Measurements from ENCODE around the gene ACE2. TPM values are rescaled to one million over a fixed set of nuclear protein-coding genes. Genes with fewer than 3 reads are reported as not detected.
A peak's percentile ranks its signal among the peaks of the same experiment; 100 is the strongest.

Gene ACE2
- total and polyA plus RNA-seq, 2 experiments from 2014 or later = 16.5 to 49.9 TPM

DNA sequence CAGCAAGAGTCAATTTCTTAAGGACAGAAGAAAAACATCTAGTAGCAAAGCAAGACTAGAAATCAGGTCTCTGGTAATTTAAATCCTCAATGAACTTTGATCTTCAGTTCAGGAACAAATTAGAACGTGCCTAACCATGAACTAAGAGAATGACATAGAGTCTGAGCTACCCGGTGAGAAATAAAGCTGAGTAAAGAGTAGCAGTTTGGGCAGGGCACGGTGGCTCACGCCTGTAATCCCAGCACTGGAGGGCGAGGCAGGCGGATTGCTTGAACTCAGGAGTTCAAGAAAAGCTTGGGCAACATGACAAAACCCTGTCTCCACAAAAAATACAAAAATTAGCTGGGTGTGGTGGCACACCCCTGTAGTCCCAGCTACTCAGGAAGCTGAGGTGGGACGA lies 37.7 kb downstream of the ACE2 start:
- Histone ChIP-seq H3K27me3 (no peaks in the 10 kb centered on the region), H3K36me3 (replicated peaks; ENCODE audit: insufficient read depth, low read depth) (no peaks in the 10 kb centered on the region), H2AFZ (no peak overlapping the region), H3K9me3 (ENCODE audit: low read depth) (no peaks in the 10 kb centered on the region), H3K79me2 (no peaks in the 10 kb centered on the region), H4K20me1 (ENCODE audit: insufficient read depth, poor library complexity, severe bottlenecking) (no peaks in the 10 kb centered on the region), H3K4me1 (ENCODE audit: insufficient read depth) (peaks cover 4% of the 10 kb centered on the region), H3K4me2 (no peak overlapping the region), H3K27ac (peak overlapping the region; percentile 36), H3K4me3 (no peak overlapping the region), H3K9me2 (replicated peaks; ENCODE audit: insufficient read depth) (no peaks in the 10 kb centered on the region)
- no peak for DNase-seq (ENCODE audit: low spot score)
- TF ChIP-seq, protein P1, sequence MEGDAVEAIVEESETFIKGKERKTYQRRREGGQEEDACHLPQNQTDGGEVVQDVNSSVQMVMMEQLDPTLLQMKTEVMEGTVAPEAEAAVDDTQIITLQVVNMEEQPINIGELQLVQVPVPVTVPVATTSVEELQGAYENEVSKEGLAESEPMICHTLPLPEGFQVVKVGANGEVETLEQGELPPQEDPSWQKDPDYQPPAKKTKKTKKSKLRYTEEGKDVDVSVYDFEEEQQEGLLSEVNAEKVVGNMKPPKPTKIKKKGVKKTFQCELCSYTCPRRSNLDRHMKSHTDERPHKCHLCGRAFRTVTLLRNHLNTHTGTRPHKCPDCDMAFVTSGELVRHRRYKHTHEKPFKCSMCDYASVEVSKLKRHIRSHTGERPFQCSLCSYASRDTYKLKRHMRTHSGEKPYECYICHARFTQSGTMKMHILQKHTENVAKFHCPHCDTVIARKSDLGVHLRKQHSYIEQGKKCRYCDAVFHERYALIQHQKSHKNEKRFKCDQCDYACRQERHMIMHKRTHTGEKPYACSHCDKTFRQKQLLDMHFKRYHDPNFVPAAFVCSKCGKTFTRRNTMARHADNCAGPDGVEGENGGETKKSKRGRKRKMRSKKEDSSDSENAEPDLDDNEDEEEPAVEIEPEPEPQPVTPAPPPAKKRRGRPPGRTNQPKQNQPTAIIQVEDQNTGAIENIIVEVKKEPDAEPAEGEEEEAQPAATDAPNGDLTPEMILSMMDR (IDR thresholded peaks at IDR 0.05; ENCODE audit: poor library complexity) = no peak
- TF ChIP-seq EZH2 (IDR thresholded peaks at IDR 0.05; ENCODE audit: borderline replicate concordance) (no peak), EZH2phosphoT487 (IDR thresholded peaks at IDR 0.05; ENCODE audit: low read depth, severe bottlenecking, unreplicated experiment) (no peak)
- 66% methylated on average over 7 of the region's 7 CpGs for WGBS (ENCODE audit: low lambda C conversion rate, missing lambda C conversion rate)

DNA sequence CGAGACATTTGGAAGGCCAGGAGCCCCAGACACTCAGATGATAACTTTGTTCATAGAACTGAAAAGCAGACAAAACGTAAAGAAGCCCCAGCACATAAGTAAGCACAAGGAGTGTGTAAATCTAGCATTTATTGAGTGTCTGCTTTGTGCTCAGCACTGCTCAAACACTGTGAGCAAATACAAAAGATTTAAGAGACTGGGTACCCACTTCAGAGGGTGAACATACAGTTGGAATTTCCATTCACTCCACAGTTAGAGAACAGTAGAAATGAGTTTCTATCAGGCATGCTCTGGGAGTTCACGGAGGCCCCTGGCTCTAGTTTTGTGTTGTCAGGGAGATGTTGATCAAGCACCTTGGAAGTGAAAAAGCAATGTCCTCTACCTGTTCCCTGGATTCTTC lies 39.8 kb downstream of the ACE2 start:
- no peak overlapping the region for H2AFZ ChIP-seq
- no peak overlapping the region for H3K4me3 ChIP-seq
- TF ChIP-seq, protein P1 (IDR thresholded peaks at IDR 0.05; ENCODE audit: poor library complexity) = no peak
- TF ChIP-seq EZH2 (IDR thresholded peaks at IDR 0.05; ENCODE audit: borderline replicate concordance) (no peak), EZH2phosphoT487 (IDR thresholded peaks at IDR 0.05; ENCODE audit: low read depth, severe bottlenecking, unreplicated experiment) (no peak)
- no peaks in the 10 kb centered on the region for H3K27me3 ChIP-seq
- no peaks in the 10 kb centered on the region for H3K9me3 ChIP-seq (ENCODE audit: low read depth)
- 78% methylated on average over 3 of the region's 3 CpGs for WGBS (ENCODE audit: low lambda C conversion rate, missing lambda C conversion rate)
- no peak for DNase-seq (ENCODE audit: low spot score)
- H3K27ac ChIP-seq = no peak overlapping the region
- no peak overlapping the region for H3K4me2 ChIP-seq
- no peaks in the 10 kb centered on the region for H4K20me1 ChIP-seq (ENCODE audit: insufficient read depth, poor library complexity, severe bottlenecking)
- no peaks in the 10 kb centered on the region for H3K36me3 ChIP-seq (replicated peaks; ENCODE audit: insufficient read depth, low read depth)
- peaks cover 4% of the 10 kb centered on the region for H3K4me1 ChIP-seq (ENCODE audit: insufficient read depth)
- no peaks in the 10 kb centered on the region for H3K9me2 ChIP-seq (replicated peaks; ENCODE audit: insufficient read depth)
- H3K79me2 ChIP-seq = no peaks in the 10 kb centered on the region

DNA sequence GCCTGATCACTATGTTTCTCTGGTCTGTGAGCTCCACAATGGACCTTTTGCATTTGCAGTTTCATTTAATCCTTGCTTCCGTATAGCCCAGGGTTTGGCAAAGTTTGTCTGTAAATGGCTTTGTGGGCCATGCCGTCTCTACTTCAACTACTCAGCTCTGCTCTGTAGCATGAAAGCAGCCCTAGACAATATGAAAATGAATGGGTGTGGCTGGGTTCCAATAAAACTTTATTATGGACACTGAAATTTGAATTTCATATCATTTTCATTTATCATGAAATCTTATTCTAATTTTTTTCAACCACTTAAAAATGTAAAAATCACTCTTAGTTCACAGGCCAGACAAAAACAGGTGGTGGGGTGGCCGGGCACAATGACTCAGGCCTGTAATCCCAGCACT lies 41.5 kb downstream of the ACE2 start:
- no peaks in the 10 kb centered on the region for H3K9me2 ChIP-seq (replicated peaks; ENCODE audit: insufficient read depth)
- H3K27ac ChIP-seq = no peak overlapping the region
- H3K4me2 ChIP-seq = no peak overlapping the region
- no peak for DNase-seq (ENCODE audit: low spot score)
- no peak for TF ChIP-seq EZH2 (IDR thresholded peaks at IDR 0.05; ENCODE audit: borderline replicate concordance)
- TF ChIP-seq, protein P1 (IDR thresholded peaks at IDR 0.05; ENCODE audit: poor library complexity) = no peak
- no peak for TF ChIP-seq EZH2phosphoT487 (IDR thresholded peaks at IDR 0.05; ENCODE audit: low read depth, severe bottlenecking, unreplicated experiment)
- H3K36me3 ChIP-seq (replicated peaks; ENCODE audit: insufficient read depth, low read depth) = no peaks in the 10 kb centered on the region
- no peaks in the 10 kb centered on the region for H4K20me1 ChIP-seq (ENCODE audit: insufficient read depth, poor library complexity, severe bottlenecking)
- no peaks in the 10 kb centered on the region for H3K79me2 ChIP-seq
- H3K9me3 ChIP-seq (ENCODE audit: low read depth) = no peaks in the 10 kb centered on the region
- no peak overlapping the region for H3K4me3 ChIP-seq
- H3K27me3 ChIP-seq = no peaks in the 10 kb centered on the region
- no peak overlapping the region for H2AFZ ChIP-seq
- H3K4me1 ChIP-seq (ENCODE audit: insufficient read depth) = peaks cover 4% of the 10 kb centered on the region
- 95% methylated on average over 3 of the region's 3 CpGs for WGBS (ENCODE audit: low lambda C conversion rate, missing lambda C conversion rate)

Data from hepatocyte (in vitro differentiated cells).